K562 (cell line): ENCODE measurements around the gene GZMM. TPM values are rescaled to one million over a fixed set of nuclear protein-coding genes. Genes with fewer than 3 reads are reported as not detected.

ENCODE experiments used
- CEBPG ChIP-seq, 3 experiments: fragments of 200-800 bp in 1 of 3; sonication (Bioruptor generic) in 1 of 3; sonication (generic) in 1 of 3; formaldehyde crosslinking in 1 of 3; IDR thresholded peaks in 2 of 3; conservative IDR thresholded peaks in 1 of 3; 2 replicates each; pipeline versions ENCODE4 v1.6.1 to v1.8.0; 2016 to 2022; ENCODE audit warnings: missing compliant biosample characterization in 2 of 3, missing genetic modification characterization in 2 of 3, mild to moderate bottlenecking in 1 of 3, missing genetic modification reagents in 1 of 3
- E2F8 ChIP-seq: fragments of 450-650 bp; IDR thresholded peaks from 2 replicates; pipeline ENCODE4 v1.7.1; 2018; ENCODE audit warnings: mild to moderate bottlenecking, low read depth; ENCODE audit not compliant: partially characterized antibody
- EHMT2 ChIP-seq: fragments of 450-650 bp; IDR thresholded peaks from 2 replicates; pipeline ENCODE4 v1.6.1; 2018; ENCODE audit warnings: antibody characterized with exemption
- HMGXB4 ChIP-seq: sonication (generic); formaldehyde crosslinking; IDR thresholded peaks from 2 replicates; pipeline ENCODE4 v1.8.1; 2023; ENCODE audit warnings: mild to moderate bottlenecking, missing genetic modification reagents
- PTTG1 ChIP-seq: fragments of 450-650 bp; IDR thresholded peaks from 2 replicates; pipeline ENCODE4 v1.6.1; 2016; ENCODE audit warnings: low read depth, mild to moderate bottlenecking, missing genetic modification characterization, missing compliant biosample characterization
- RBM14 ChIP-seq: fragments of 200-400 bp; formaldehyde crosslinking; IDR thresholded peaks from 2 replicates; pipeline ENCODE4 v1.6.1; 2018; ENCODE audit warnings: low read depth, mild to moderate bottlenecking, low read length, moderate library complexity, borderline replicate concordance; ENCODE audit not compliant: insufficient read depth
- polyA plus RNA-seq, 8 experiments: library from polyadenylated mRNA; depleted of rRNA in 4 of 8; stranded (reverse) in 5 of 8; unstranded in 3 of 8; fragments of >200 nt; fragmentation: Nextera tagmentation in 2 of 8; fragmentation: Illumina TruSeq in 1 of 8; extraction: Ambion mirVana in 2 of 8; extraction: Trizol in 1 of 8; gene quantifications; 2 replicates each; pipeline versions ENCODE4 v1.2.1 to v1.2.3, GENCODE V29; 2011 to 2014; ENCODE audit warnings: inconsistent platforms in 1 of 8, missing spikeins in 1 of 8
- total RNA-seq, 7 experiments: library from RNA; depleted of rRNA in 6 of 7; stranded (reverse); fragments of >200 nt in 6 of 7; fragmentation: Illumina TruSeq in 2 of 7; extraction: Trizol in 2 of 7; gene quantifications; 2 replicates each; pipeline versions ENCODE4 v1.2.1 to v1.2.3, GENCODE V29; 2011 to 2021; ENCODE audit warnings: low replicate concordance in 1 of 7
- TF ChIP-seq, protein P1 (sequence below): conservative IDR thresholded peaks from 2 replicates; pipeline ENCODE4 v1.6.1; 2011; ENCODE audit warnings: low read depth, mild to moderate bottlenecking, low read length; ENCODE audit not compliant: control insufficient read depth
- TF ChIP-seq, protein P2 (sequence below): IDR thresholded peaks from 2 replicates; pipeline ENCODE4 v1.6.1; 2014; ENCODE audit warnings: antibody characterized with exemption

Gene GZMM
- total and polyA plus RNA-seq, 9 of the 15 experiments (the other 6 are each of a cell fraction or from before 2014, with no cell fraction given) = 0.08 to 2.6 (median 0.70) TPM; not detected in 2

DNA sequence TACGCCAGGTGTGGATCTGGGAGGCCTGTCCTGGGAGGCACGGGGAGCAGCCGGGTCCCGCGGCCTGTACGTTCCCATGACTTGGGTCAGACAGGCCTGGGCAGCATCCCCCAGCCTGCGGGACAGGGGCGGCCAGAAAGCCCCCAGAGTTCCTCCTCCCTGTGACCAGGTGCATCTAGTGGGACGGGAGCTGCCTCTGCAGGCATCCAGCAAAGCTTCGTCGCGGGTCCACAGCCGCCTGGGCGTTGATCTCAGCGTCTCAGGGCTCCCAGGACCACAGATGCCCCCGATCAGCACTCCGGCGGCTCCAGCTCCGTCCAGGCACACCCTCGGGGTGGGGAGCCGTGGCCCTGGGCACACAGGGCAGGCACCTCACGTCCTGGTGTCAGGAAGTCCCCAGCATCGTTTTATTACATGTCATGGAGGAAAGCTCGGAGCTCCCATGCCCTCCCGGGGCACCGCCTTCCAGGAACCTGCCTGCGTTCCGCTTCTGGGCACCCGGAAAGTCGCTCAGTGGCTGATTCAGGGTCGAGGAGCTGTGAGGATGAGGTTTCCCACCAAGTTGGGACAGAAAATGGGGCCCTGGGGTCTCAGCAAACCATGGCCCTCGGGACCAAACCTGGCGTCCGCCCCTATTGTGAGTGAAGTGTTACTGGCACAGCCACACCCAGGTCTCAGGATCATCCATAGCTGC lies 1.5 kb upstream of the GZMM start (continued):
- no peak for TF ChIP-seq CEBPG (CRISPR knock-in tag; IDR thresholded peaks at IDR 0.05)
- TF ChIP-seq CEBPG (tag; conservative IDR thresholded peaks at IDR 0.05 in 1 of 2, IDR thresholded peaks at IDR 0.05 in 1 of 2) = no peak
- TF ChIP-seq PTTG1 = no peak
- no peak for TF ChIP-seq HMGXB4
- 0 out of 2 replicates have a peak, but pooled peaks have one; percentile 58 for TF ChIP-seq RBM14
- TF ChIP-seq EHMT2 = no peak
- TF ChIP-seq, protein P1, sequence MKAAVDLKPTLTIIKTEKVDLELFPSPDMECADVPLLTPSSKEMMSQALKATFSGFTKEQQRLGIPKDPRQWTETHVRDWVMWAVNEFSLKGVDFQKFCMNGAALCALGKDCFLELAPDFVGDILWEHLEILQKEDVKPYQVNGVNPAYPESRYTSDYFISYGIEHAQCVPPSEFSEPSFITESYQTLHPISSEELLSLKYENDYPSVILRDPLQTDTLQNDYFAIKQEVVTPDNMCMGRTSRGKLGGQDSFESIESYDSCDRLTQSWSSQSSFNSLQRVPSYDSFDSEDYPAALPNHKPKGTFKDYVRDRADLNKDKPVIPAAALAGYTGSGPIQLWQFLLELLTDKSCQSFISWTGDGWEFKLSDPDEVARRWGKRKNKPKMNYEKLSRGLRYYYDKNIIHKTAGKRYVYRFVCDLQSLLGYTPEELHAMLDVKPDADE = no peak
- peak; percentile 23 for TF ChIP-seq E2F8
- TF ChIP-seq, protein P2, sequence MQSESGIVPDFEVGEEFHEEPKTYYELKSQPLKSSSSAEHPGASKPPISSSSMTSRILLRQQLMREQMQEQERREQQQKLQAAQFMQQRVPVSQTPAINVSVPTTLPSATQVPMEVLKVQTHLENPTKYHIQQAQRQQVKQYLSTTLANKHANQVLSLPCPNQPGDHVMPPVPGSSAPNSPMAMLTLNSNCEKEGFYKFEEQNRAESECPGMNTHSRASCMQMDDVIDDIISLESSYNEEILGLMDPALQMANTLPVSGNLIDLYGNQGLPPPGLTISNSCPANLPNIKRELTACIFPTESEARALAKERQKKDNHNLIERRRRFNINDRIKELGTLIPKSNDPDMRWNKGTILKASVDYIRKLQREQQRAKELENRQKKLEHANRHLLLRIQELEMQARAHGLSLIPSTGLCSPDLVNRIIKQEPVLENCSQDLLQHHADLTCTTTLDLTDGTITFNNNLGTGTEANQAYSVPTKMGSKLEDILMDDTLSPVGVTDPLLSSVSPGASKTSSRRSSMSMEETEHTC = no peak
